Measurements from ENCODE around the gene RIC1.

DNA sequence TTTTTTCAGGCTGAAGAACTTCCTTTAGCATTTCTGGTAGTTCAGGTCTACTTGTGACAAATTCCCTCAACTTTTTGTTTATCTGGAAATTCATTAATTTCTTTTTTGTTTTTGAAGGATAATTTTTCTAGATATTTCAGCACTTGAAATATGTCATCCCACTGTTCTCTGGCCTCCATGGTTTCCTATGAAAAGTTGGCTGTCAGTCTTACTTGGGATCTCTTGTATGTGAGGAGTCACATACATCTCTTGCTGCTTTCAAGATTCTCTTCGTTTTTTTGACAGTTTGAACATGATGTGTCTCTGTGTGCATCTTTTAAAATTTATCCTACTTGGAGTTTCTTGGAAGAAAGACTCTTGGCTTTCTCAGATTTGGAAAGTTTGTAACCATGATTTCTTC lies 79.5 kb downstream of the RIC1 start:
- TF ChIP-seq, protein P1, sequence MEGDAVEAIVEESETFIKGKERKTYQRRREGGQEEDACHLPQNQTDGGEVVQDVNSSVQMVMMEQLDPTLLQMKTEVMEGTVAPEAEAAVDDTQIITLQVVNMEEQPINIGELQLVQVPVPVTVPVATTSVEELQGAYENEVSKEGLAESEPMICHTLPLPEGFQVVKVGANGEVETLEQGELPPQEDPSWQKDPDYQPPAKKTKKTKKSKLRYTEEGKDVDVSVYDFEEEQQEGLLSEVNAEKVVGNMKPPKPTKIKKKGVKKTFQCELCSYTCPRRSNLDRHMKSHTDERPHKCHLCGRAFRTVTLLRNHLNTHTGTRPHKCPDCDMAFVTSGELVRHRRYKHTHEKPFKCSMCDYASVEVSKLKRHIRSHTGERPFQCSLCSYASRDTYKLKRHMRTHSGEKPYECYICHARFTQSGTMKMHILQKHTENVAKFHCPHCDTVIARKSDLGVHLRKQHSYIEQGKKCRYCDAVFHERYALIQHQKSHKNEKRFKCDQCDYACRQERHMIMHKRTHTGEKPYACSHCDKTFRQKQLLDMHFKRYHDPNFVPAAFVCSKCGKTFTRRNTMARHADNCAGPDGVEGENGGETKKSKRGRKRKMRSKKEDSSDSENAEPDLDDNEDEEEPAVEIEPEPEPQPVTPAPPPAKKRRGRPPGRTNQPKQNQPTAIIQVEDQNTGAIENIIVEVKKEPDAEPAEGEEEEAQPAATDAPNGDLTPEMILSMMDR (IDR thresholded peaks at IDR 0.05), result no peak
- no peak for TF ChIP-seq EP300 (IDR thresholded peaks at IDR 0.05)
- no peak for TF ChIP-seq POLR2A (IDR thresholded peaks at IDR 0.05)
- TF ChIP-seq POLR2AphosphoS5 (IDR thresholded peaks at IDR 0.05), result no peak
